NCI-H460 (cell line): ENCODE results near the gene CDH13. TPM values are rescaled to one million over a fixed set of nuclear protein-coding genes. Genes with fewer than 3 reads are reported as not detected.

Experiments
- DNase-seq: peaks from one replicate; pipeline ENCODE4 v3.0.0-alpha.2; 2016; ENCODE audit warnings: low read depth; ENCODE audit errors: extremely low read depth
- total RNA-seq: library from RNA; depleted of rRNA; stranded (reverse); fragments of >200 nt; shearing (Covaris generic); gene quantifications from 2 replicates; pipeline ENCODE4 v1.2.3, GENCODE V29; 2014

The CDH13 gene
- total RNA-seq, 1 experiment from 2014 or later: 123 TPM

GRCh38 chr16:83013071-83013470 is 386.3 kb downstream of the CDH13 start:
- no peak for DNase-seq

GRCh38 chr16:83019963-83020362 is 393.2 kb downstream of the CDH13 start:
- no peak for DNase-seq

GRCh38 chr16:83021045-83021444 is 394.3 kb downstream of the CDH13 start:
- no peak for DNase-seq

GRCh38 chr16:83021746-83022145 is 395.0 kb downstream of the CDH13 start:
- DNase-seq: no peak

GRCh38 chr16:83023011-83023410 is 396.2 kb downstream of the CDH13 start:
- no peak for DNase-seq

- DNase-seq: no peak
These were observed 396.9 kb downstream of the CDH13 start for GRCh38 chr16:83023640-83024039.

- no peak for DNase-seq
These were observed 401.2 kb downstream of the CDH13 start for GRCh38 chr16:83027973-83028372.

- DNase-seq: no peak
These were observed 402.7 kb downstream of the CDH13 start for GRCh38 chr16:83029467-83029866.

GRCh38 chr16:83031524-83031923 is 404.8 kb downstream of the CDH13 start:
- DNase-seq: no peak

- no peak for DNase-seq
These were observed 410.3 kb downstream of the CDH13 start for GRCh38 chr16:83037102-83037501.

- no peak for DNase-seq
These were observed 411.1 kb downstream of the CDH13 start for GRCh38 chr16:83037884-83038283.

GRCh38 chr16:83040174-83040573 is 413.4 kb downstream of the CDH13 start:
- DNase-seq: no peak

- DNase-seq: no peak
These were observed 417.8 kb downstream of the CDH13 start for GRCh38 chr16:83044589-83044988.

GRCh38 chr16:83045790-83046189 is 419.0 kb downstream of the CDH13 start:
- DNase-seq: no peak

- DNase-seq: no peak
These were observed 419.9 kb downstream of the CDH13 start for GRCh38 chr16:83046664-83047063.

- no peak for DNase-seq
These were observed 424.7 kb downstream of the CDH13 start for GRCh38 chr16:83051451-83051850.

GRCh38 chr16:83054283-83054682 is 427.5 kb downstream of the CDH13 start:
- no peak for DNase-seq

- no peak for DNase-seq
These were observed 431.6 kb downstream of the CDH13 start for GRCh38 chr16:83058376-83058775.

GRCh38 chr16:83059237-83059636 is 432.5 kb downstream of the CDH13 start:
- no peak for DNase-seq

- no peak for DNase-seq
These were observed 439.2 kb downstream of the CDH13 start for GRCh38 chr16:83066011-83066410.

GRCh38 chr16:83066881-83067280 is 440.1 kb downstream of the CDH13 start:
- no peak for DNase-seq

GRCh38 chr16:83068686-83069085 is 441.9 kb downstream of the CDH13 start:
- DNase-seq: no peak

- no peak for DNase-seq
These were observed 443.8 kb downstream of the CDH13 start for GRCh38 chr16:83070416-83071209.
